ENCODE data around the gene ZMYND8.
"Not testable (repeated sequence)": the region's sequence is repeated elsewhere in the genome, so short reads cannot be mapped to it uniquely, and the experiment has no call there.

Gene ZMYND8

DNA sequence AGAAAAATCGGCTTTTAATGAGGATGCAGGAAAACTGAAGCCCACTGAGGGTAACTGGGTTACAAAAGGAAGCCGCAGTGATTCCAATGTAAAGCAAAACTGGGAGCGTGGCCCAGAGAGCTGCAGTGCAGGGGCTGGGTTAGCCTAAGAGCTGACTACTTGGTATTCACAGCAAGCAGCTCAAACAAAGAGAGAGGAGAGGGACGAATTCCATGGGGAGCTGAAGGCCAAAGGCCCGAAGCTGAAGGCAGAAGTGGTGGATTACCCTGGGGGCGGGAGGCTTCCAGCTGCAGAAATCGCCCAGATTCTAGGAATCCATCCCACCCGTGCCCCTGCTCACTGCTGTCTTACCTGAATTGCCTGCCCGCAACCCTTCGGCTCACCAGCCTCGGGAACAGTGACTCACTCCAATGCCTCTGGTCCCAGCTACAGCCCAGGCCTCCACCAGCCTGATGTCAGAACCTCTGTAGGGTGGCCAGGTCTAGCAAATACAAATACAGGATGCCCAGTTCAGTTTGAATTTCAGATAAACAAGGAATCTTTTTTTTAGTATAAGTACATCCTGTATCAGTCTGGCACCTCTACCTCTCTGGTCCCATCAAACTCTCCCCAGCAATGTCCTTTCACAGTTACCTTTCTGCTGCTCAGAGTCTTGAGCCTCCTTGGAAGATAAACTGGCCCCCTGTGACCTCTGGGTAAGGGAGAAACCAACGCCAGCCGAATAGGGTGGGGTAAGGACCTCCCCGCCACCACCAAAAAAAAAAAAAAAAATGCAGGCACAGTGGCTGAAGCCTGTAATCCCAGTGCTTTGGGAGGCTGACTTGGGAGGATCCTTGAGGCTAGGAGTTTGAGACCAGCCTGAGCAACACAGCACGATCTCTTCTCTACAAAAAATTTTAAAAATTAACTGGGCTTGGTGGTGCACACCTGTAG lies 14.6 kb upstream of the ZMYND8 start:
- FAIRE-seq: no peak

- FAIRE-seq: no peak
These were observed 13.7 kb upstream of the ZMYND8 start for GRCh38 chr20:47370214-47370613.

- no peak for FAIRE-seq
These were observed 11.8 kb upstream of the ZMYND8 start for GRCh38 chr20:47368301-47368700.

DNA sequence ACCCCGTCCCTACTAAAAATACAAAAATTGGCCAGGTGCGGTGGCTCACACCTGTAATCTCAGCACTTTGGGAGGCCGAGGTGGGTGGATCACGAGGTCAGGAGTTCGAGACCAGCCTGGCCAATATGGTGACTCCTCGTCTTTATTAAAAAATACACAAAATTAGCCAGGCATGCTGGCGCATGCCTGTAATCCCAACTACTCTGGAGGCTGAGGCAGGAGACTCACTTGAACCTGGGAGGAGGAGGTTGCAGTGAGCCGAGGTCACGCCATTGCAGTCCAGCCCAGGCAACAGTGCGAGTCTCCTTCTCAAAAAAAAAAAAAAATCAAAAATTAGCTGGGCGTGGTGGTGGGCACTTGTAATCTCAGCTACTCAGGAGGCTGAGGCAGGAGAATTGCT lies 9.8 kb upstream of the ZMYND8 start:
- not testable (repeated sequence) for FAIRE-seq

GRCh38 chr20:47365023-47365764 lies 8.7 kb upstream of the ZMYND8 start:
- FAIRE-seq: no peak

DNA sequence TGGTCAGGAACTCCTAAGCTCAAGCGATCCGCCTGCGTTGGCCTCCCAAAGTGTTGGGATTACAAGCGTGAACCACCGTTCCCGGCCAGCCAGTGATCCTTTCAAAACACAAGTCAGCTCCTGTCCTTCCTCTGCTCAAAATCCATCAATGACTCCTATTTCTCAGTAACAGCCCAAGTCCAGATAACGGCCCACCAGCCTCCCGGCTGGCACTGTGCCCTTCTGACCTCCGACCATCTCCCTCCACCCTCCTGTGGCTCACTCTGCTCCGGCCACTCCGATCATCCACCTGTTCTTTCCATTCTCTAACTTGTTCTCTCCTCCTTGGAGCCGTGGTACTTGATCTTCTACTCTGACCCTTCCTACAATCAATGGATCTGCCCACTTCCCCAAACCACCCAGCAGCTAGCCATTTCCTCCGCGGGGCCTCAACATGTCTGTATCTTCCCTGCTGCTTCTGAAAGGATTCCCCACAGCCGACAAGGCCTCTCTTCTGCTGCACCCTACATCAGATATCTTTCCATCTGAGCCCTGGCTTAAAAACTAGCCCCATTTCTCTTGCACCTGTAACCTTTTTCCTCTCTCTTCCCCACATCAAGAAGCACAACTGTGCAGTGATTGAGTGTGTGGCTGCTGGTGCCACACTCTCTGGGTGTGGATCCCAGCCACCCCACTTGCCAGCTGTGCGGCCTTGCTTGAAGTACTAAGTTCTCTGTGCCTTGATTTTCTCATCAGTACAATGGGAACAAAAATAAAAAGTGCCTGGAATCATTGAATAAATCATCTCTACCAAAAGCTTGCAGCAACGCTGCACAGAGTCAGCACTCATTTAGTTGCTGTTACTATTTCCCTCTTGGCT lies 6.1 kb upstream of the ZMYND8 start:
- no peak for FAIRE-seq

DNA sequence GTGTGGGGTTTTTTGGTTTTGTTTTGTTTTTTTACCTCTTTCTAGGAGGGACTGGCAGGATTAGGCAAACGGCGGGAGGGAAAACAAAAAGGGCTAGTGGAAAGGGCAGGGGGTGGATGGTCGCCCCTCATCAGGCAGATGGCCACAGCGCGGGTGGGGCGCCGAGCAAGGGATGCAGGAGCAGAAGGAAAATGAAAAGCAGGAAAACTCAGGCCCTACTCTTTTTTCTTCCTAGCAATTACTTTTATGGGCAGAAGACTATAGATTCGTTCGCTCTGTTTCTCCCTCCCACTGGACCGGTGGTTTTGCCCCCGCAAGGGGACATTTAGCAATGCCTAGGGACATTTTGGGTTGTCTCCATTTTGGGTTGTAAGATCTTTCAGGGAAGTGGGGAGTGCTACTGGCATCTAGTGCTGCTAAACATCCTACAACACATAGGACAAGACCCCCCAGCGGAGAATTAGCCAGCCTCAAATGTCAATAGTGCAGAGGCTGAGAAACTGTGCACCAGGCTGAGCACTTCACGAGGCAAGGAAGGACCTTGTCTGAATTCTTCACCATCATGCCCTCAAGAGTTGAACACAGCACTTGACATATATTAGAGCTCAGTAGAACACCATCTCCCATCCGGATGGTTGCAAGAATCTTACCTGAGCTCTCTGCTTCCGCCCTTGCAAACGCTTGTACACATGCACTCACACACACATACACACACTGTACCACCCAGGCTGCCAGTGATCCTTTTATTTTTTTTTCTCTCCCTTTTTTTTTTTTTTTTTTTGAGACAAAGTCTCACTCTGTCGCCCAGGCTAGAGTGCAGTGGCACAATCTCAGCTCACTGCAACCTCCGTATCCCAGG lies 4.8 kb upstream of the ZMYND8 start:
- no peak for FAIRE-seq

DNA sequence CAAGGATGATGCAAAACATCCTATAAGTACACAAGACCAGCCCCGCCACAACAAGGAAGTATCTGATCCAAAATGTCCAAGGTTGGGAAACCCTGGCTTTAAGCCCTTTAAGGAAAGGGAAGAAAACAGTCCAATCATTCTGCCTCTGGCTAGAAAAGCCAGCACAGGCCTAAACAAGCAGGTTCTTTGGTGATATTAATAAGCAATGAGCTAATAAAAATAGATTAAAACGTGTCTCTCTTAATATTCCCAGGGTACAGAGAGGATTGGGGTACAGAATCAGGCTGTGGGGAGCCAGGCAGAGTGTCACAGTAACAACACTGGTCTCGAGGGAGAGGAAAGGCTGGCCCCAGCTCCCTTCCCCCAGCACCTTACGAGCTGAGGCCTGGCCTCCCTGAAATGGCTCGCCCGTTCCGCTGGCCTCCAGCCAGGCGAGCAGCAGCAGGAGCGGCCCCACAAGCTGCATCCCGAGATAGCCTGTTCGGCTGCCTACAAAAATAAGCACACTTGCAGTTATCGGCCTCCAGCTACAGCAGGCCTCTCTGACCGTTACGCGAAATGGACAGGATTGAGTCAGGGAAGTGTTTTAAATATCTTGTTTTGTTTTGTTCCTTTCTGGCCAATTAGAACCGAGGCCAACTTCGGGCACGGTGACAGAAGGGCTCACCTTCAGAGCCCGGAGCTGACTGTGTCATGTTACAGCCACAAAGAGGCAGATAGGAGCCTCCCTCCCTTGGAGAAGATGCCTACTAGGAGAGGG lies 4.0 kb upstream of the ZMYND8 start:
- no peak for FAIRE-seq

DNA sequence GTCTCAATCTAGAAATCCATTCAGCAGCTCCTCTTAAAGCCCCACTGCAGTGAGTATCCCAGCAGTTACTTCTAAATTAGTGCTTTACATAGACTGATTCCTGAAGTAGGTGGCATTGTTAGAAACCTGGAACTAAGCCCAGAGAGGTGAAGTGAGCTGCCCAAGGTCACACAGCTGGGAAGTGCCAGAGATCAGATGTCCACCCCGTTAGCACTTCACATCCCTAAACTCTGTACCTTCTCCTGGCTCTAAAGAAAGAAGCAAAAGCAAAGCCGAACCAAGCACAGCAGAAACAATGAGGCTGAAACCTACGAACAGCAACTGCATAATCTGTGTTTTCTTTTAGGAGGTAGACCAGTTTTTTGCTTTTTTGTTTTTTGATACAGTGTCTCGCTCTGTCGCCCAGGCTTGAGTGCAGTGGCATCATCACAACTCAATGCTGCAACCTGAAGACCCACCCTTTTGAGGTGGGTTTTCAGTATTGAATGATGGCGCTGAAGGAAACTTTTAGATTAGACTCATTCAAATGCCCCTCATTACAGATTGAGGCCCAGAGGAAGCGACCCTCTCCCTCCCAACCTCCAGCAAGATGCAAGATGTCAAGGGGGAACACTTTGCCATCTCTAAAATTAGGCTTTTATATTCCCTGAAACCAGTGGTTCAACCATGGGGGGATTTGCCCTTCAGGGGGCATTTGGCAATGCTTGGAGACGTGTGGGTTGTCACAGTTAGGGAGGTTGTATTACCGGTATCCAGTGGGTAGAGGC lies 3.2 kb upstream of the ZMYND8 start:
- FAIRE-seq: no peak

DNA sequence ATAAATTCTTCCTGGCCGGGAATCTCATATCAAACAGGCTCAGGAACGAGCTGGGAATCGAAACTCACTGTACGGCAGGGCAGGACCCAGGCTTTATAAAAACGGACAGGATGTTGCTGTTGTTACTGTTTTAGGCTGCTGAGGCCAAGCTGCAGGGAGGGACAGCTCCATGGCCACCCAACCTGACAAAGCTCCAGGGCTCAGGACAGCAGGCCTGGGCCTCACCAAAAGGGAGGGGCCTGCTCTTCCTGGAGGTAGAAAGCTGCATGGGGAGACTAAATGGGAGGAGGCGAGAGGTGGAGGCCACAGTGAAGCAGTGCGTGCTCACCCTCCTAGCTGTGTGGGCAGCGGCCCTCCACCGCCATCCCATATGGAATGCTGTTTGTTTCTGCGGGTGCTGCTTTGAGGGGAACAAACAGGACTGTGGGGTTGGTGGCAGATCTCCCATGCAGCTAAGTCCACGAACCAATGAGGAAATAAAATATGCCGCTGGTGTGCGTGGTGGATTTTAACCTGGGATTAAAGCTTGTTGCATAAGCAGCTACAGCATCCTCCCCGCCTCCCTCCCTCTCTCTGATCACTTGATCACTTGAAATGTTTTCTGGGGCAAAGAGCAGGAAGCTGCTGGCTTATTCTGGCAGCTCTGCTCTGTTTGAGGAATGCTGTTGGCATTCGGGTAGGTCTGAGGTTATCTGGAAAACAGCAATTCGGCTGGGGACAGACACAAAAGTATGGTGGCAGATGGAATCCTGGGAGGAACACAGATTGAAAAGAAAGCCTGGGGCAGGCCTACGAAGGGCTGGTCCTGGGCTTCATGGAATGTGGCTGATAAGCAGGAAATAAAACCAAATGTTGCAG lies 2.4 kb upstream of the ZMYND8 start:
- no peak for FAIRE-seq

DNA sequence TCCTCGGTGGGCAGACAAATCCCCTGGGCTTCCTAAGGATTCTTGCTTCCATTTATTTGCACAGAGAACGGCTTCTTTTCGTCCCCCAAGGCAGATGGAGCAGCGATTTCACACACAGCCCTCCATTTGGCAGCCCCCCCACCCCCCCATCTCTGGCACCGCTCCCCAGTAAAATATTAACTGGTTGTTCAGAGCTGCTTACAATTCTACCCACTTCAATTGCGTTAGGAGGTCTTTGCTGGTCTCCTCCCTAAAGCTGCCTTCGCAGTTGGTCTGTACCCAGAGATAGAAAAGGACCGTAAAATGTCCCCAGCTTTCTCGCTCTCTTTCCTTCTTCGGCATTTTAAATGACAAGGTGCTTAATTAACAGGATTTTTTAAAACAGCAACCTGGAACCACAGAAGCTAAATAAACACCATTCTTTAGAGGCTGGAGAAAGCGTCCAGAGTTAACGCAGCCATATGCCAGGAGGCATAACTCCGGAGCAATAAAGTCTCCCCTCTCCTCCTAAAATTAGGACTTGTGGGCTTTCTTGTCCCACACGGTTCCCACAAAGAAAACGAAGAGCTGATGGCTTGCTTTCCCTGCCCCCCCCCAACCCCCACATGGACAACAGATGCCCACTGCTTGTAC lies 1.7 kb upstream of the ZMYND8 start:
- no peak for FAIRE-seq

- FAIRE-seq: no peak
These were observed 968 bp upstream of the ZMYND8 start for GRCh38 chr20:47357296-47358038.

- no peak for FAIRE-seq
These were observed 326 bp downstream of the ZMYND8 start for GRCh38 chr20:47356220-47356525.

- no peak for FAIRE-seq
These were observed 845 bp downstream of the ZMYND8 start for GRCh38 chr20:47355489-47356219.

- FAIRE-seq: no peak
These were observed 1.6 kb downstream of the ZMYND8 start for GRCh38 chr20:47354714-47355488.

- FAIRE-seq: no peak
These were observed 2.1 kb downstream of the ZMYND8 start for GRCh38 chr20:47354464-47354713.

All from colon (tissue), 2 donors.